NCI-H1417 (cell line): ENCODE data around the gene IPO13.

Experiments used
- DNase-seq, 3 experiments: peaks; one replicate each; lab custom pipeline; 2025; lab: John Stamatoyannopoulos, UW

The IPO13 gene

DNA sequence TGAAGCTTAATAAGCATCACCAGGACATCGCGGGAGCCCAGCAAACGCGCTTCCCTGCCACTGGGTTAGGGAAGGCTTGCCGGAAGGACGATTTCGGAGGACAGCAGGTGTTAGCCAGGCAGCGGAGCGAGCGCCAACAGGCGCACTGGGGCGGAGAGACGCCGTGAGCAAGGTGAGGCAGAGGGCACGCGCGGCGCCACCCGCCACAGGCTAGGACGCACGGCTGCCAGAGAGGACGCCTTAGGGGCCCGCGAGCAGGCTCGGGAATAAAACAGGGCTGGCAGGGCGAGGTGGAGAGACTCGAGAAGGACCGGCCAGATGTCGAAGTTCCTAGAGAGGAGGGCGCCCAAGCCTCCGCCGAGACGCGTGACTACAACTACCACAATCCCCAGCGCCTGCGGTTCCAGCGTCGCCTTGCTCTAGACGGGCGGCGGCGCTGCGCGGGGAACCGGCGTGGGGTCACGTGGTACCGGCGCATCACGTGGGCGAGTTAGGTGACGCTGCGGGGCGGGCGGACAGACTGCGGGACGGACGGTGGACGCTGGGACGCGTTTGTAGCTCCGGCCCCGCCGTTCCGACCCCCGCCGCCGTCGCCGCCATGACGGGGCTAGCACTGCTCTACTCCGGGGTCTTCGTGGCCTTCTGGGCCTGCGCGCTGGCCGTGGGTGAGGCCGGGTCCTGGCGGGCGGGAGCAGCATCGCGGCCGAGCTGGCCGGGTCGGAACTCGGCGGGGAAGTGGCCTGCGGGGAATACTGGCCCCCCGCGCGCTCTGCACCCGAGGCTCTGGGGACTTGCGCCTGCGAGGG lies 27.9 kb downstream of the IPO13 start, which contains the start of gene ATP6V0B:
Gene ATP6V0B, plus strand, starts transcription at position 518 of the 806 bp plus-strand sequence. Its CDS starts 81 bp downstream, at position 599.
- peak; percentile 95 to 96 (median 95) for DNase-seq

DNA sequence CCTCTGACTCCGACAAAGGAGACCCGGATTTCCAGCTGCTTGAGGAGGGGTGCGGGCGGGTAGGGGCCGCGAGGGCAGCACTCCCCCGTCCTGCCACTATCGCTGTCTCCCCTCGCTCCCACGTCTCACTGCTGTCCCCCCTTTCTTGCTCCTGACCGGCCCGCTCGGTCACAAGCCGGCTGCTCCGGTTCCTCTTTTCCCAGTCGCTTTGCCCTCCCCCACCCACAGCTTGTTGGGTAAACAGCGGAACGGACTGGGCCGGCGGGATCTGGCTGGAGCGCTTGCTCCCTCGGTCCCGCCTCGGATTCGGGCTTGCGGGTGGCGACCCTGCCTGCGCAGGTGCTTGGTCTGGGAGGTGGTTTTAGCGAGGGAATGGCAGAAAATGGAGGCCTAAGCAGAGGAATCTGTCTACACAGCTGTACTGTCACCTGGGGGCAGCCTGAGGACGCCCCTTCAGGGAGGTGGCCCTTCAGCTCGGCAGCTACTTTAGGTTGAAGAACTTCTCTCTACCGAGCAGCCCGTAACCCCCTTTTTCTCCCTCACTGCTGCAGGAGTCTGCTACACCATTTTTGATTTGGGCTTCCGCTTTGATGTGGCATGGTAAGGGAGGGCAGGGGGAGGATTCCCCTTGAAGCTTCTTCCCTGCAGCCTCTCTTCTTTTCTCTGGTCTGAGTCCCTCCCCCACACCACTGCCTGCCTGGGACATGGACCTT lies 28.7 kb downstream of the IPO13 start:
- DNase-seq, result no peak

DNA sequence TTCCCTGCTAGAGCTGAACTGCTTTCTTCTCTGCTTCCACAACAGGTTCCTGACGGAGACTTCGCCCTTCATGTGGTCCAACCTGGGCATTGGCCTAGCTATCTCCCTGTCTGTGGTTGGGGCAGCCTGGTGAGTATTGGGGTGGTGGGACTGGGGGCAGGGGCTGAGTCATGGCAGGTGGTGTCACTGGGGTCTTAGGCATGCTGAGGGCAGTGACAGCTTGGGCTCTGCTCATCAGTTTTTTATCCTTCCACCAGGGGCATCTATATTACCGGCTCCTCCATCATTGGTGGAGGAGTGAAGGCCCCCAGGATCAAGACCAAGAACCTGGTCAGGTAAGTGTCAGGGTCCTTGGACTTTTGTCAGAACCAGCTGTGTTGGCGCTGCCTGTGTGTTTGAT lies 29.3 kb downstream of the IPO13 start:
- DNase-seq, result no peak

DNA sequence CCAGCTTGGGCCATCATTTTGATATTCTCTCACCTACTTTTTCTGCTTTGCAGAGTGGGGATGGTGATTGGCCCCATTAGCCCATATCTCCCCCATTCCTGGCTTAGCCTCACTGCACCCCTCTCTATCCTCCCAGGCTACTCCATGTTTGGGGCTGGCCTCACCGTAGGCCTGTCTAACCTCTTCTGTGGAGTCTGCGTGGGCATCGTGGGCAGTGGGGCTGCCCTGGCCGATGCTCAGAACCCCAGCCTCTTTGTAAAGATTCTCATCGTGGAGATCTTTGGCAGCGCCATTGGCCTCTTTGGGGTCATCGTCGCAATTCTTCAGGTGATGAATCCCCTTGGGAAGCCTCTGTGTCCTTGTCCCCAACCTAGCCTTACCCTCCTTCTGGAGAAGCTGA lies 30.1 kb downstream of the IPO13 start:
- no peak for DNase-seq

DNA sequence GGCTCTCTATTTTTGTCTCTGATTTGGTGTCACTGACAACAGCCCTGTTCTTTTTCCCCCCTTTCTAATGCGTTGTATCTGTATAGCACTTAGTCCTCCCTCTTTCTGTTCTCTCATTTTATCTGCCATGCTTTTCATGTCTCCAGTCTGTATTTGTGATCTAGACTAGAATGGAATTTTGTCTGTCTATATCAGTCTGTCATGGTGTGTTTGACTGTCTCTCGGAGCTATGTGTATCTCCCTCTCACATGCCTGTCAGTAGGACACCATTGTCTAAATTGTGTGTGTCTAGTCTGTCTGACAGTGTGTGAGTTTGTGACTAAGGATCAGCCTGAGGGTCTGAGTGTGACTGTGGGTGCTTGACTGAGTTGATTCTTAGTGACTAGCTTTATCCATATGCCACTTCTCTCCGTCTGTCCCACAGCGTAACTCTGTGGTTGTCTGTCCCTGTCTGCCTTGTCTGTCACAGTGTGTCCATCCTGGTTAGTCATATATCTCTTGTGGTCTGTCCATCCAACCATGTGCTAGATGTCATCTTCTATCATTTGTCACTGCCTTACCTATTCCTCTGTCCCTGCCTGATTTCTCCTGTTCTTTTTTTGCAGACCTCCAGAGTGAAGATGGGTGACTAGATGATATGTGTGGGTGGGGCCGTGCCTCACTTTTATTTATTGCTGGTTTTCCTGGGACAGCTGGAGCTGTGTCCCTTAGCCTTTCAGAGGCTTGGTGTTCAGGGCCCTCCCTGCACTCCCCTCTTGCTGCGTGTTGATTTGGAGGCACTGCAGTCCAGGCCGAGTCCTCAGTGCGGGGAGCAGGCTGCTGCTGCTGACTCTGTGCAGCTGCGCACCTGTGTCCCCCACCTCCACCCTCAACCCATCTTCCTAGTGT lies 30.9 kb downstream of the IPO13 start:
- DNase-seq, result no peak

DNA sequence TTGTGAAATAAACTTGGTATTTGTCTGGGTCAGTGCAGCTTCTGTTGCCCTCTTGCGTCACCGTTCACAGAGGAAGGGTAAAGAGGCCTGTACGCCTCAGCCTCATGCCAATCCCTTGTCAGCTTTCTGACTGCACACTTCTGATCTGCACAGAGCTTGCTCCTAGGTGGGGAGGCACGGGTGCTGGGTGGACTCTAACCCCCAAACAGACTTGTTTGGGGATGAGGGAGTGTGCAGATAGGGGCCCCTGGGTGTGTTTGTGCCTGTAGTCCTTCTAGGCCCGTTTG lies 31.5 kb downstream of the IPO13 start:
- DNase-seq, result no peak

DNA sequence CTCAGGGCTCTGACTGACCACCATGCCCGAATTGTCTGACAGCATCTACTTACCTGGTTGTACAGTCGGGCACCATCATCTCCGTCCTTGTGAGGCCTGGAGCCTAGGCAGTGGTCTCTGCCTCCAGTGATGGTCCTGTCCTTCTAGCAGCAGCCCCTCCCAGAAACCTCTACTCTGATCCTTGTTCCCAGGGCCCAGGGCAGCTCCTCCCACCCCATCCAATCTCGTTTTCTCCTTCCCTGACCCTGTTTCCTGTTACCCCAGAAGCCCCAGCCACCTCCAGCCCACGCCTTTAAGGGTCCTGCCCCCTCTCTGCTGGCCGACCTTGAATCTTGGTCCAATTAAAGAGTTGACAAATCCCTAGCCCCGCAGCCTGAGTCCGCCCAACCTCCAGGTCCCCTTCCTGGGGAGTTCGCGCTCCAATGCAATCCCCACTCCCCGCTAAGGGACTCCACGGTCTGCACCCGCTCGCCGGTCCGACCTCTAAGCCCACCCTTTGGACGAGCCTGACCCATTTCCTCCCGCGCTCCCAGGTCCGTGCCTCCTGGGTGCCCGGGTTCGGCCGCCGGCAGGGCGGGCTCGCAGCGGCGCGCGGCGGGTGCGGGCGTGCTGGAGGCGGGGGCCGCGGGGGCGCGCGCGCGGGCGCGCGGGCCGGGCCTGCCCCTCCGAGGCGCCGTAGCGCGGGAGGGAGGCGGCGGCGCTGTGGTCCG lies 32.0 kb downstream of the IPO13 start, which contains the start of gene B4GALT2:
Gene B4GALT2, plus strand, starts transcription at position 660 of the 710 bp plus-strand sequence. CDS start 1,951 bp downstream, outside the sequence.
- DNase-seq, result peak; percentile 50 to 67 (median 56)

DNA sequence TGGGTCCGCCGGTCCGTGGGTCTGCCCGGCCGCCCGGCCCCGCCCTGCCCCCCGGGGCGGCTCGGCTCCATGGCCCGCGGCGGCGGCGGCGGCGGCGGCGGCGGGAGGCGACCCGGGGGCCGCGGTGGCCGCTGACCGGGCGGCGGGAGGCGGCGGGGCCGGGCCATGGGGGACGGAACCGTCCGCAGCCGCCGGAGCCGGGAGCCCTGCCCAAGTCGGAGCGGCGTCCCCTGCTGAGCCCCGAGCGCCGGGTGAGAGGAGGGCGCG lies 32.4 kb downstream of the IPO13 start:
- DNase-seq, result no peak

DNA sequence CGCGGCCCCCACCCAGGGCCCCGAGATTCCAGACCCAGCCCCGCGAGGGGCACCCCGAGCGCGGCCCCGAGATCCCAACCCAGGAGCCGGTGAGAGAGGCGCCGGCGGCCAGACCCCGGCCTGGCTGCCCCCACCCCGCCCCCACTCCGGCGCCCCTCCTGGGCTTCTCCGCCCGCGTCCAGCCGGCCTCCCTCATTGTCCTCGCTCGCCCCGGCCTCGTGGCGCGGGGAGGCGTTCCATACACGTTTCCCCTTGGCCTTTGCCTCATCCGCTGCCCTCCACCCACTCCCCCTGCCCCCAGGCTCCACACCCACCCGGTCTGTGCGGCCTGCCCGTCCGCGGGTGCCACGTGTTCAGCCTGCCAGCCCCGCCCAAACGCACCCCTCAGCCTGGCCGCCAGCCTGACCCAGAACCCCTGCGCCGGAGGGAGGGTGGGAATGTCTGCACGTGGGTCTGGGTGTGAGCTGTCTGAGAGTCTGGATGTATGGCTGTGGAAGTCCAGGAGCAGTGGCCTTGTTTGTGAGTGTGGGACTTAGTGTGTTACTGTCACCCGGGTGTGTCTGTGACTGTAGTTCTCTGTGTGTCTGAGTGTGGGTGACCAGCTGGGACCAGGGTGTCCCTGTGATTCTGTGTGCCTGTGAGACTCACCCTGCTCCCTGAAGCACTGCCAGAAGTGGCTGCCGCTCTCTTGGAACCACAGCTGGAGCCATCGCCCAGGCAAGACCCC lies 32.9 kb downstream of the IPO13 start:
- peak in 2 of 3 experiments; percentile 52 to 54 for DNase-seq

DNA sequence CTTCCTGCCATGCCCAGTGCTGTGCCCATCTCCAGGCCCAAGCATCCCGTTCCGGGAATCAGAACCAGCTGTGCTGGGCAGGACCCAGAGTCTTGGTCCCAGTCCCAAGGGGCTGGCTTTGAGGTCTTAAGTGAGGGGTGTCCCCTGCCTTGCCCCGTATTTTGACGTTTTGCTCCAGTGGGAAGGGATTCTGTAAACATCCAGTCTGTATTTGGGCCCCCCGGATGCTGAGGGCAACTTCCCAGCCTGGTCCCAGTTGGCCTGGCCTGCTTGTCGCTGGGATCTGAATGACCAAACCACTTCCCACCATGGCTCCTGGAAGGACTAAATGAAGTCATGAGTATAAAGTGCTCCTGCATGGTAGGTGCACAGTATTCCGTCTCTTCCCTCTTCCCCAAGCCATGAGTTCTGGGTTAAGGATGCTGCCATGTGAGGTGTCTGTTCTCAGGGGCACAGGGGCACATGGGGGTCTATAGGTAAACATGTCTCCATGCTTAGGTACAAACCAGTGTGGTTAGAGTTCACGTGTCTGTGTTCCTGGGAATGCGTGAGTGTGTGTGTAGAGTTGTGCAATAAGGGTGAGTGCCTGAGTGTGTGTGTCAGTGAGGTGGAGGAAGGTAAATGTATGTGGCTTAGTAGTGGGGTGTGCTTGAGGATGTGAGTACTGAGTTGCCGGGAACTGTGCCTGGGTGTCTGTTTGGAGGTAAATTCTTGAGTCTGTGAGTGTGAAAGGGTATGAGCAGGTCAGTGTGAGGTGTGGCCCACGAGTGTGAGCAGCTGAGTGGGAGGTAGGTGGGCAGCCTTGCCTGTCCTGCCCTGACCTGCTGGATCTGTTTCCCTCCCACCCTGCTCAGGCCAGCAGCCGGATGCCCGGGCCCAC lies 33.7 kb downstream of the IPO13 start:
- no peak for DNase-seq

DNA sequence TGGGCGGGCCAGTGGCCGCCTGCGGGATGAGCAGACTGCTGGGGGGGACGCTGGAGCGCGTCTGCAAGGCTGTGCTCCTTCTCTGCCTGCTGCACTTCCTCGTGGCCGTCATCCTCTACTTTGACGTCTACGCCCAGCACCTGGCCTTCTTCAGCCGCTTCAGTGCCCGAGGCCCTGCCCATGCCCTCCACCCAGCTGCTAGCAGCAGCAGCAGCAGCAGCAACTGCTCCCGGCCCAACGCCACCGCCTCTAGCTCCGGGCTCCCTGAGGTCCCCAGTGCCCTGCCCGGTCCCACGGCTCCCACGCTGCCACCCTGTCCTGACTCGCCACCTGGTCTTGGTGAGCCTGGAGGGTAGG lies 34.4 kb downstream of the IPO13 start:
- DNase-seq, result no peak

DNA sequence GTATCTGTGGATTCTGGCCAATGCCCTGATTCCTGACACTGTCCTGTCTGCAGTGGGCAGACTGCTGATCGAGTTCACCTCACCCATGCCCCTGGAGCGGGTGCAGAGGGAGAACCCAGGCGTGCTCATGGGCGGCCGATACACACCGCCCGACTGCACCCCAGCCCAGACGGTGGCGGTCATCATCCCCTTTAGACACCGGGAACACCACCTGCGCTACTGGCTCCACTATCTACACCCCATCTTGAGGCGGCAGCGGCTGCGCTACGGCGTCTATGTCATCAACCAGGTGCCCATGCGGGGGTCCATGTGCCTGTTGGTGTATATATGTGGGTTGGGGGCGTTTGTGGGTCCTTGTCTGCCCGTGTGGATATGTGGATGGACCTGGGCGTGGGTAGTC lies 34.9 kb downstream of the IPO13 start:
- DNase-seq, result no peak

DNA sequence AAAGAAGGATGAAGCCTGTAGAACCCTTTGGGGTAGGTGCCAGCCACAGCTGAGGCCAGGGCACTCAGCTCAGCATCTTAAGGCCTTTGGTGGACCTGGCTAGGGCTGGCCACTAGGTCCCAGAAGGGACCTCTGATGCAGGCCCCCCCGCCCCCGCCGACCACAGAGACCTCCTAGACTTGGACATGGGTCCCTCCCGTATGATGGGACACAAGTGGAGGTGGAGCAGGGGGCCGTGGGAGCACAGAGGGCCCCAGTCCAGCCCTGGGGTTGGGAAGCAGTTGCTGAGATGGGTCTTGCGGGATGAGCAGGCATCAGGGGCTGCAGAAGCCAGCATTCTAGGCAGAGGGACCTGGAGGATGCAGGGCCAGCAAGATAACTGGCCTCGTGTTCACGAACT lies 35.5 kb downstream of the IPO13 start:
- no peak for DNase-seq

DNA sequence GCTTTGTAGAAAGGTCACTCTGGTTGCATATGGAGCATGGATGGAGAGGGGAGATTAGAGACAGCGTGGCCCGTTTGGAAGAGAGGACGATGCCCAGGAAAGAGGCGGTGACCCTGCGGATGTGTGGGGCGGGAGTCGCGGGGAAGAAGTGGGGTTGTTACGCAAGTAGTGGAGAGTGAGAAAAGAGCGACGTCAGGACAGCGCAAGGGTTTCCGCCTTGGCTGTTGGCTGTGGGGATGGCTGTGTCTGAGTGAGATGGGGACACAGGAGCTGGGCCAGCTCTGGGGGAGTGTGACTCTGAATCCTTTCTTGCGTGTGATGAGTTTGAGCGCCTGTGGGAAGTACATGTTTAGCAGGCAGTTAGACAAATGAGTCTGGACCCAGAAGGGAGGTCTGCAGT lies 36.1 kb downstream of the IPO13 start:
- DNase-seq, result no peak

DNA sequence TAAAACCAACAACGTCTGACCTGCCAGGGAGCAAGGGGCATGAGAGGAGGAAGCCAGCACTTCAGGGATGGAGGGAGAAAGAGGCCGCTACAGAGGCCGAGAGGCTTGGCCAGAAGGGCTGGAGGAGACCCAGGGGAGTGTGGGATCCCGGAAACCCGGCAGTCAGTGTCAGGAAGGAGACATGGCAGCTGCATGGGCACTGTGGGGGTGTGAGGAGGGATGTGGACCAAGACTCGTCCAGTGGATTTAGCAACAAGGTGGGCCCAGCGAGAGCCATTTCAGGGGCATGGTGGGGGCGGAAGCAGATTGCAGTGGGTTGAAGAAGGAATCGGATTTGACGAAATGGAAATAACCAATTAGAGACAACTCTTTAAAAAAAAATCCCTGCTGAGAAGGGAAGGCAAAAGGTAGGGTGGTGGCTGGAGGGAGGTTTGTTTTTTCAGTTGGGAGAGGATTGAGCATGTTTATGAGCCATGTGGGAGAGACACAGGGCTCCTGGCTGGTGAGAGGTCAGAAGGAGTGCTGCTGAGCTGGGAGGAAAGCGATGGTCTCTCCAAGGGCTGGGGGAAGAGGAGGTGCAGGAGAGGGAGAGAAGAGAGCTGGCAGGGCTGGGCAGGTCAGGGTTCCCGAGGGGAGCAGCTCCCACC lies 36.6 kb downstream of the IPO13 start:
- DNase-seq, result no peak

DNA sequence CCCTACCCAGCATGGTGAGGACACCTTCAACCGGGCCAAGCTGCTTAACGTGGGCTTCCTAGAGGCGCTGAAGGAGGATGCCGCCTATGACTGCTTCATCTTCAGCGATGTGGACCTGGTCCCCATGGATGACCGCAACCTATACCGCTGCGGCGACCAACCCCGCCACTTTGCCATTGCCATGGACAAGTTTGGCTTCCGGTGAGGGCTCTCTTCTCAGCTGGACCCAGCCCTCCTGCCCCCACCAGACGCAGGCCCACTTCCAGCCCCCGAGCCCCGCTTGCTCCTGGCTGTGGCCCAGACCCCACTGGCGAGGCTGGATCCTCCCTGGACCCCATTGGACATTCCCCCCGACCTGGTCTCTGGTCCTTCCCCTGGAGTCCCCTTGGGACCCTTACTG lies 38.1 kb downstream of the IPO13 start:
- DNase-seq, result no peak

DNA sequence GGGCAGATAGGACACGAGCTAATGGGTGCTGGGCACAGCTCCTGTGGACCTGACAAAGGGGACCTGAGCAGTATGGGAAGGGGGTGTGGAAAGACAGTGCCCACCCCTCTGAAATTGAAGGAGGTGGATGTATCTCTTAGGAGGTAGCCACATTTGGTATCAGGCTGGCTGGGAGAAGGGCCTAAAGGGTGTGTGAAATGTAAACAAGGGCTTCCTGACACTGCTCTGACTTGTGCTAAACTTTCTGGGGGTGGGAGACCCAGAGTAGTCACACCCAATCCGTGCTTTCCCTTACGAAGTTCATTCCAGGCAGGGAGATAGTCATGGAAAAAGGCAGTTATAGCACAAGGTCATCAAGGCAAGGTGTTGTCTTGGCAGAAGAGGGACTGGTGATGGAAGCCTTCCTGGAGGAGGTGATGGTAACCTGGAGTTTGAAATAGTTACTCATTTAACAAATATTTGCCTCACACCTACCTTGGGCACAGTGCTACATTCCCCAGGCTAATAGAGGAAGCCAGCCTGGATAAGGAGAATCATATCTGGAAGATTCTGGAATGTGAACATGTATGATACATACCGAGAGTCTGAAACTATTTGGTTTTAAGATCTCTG lies 39.3 kb downstream of the IPO13 start:
- DNase-seq, result no peak

DNA sequence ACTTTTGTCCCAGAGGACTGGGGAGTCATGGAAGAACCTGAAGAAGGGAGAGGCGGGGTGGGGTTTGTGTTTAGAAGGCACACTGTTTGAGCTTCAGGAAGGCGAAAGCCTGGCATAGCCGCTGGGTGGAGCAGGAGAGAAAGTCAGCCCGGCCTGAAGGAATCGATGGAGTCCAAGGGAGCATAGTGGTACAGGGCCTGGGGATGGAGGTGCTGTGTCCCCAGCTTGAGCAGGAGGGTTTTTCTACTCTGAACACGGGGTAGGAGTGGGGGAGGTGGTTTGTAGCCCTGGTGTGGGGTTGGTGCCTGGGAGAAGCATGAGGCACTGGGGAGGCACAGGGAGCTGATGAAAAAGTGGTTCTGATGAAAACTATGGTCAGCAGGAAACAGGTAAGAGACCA lies 40.0 kb downstream of the IPO13 start:
- DNase-seq, result no peak

DNA sequence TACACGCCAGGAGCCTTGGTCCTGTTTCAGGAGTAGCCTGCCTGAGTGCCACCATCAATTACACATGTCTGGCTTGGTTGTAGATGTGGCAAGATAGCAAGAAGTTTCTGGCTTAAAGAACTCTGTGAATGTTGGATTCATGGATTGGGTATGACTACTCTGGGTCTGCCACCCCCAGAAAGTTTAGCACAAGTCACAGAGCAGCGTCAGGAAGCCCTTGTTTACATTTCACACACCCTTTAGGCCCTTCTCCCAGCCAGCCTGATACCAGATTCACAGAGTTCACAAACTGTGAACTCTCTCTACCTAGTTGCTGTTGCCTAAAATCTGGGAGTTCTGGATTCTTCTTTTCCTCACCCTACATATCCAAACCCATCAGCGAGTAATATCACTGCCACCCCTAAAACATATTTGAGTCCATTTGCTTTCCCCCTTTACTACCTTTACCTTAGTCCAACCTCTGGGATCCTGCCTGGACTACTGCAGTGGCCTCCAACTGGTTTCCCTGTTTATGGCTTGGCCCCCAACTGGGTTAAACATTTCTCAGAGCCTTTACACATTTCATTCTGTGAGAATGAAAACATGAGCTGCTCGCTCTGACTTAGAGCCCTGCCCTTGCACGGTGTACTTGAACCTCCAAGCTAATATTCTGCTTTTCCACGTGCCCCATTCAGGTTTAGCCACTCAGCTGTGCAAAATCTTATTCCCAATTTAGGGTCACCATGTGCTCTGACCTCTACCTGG lies 40.6 kb downstream of the IPO13 start:
- no peak for DNase-seq
